ENCODE measurements around the gene MN1. TPM values are rescaled to one million over a fixed set of nuclear protein-coding genes. Genes with fewer than 3 reads are reported as not detected.

Gene MN1
- total and polyA plus RNA-seq, 2 experiments from 2014 or later, result 1.0 to 6.8 TPM

GRCh38 chr22:27729246-27729645, 72.3 kb downstream of the MN1 start:
- peaks cover 4% of the 10 kb centered on the region for H3K27me3 Mint-ChIP-seq (ENCODE audit: insufficient read depth, low read depth, poor library complexity)
- peaks cover 43% of the 10 kb centered on the region for H3K36me3 Mint-ChIP-seq (ENCODE audit: low read depth)
- peaks cover 97% of the 10 kb centered on the region for H3K79me2 ChIP-seq (replicated peaks; ENCODE audit: insufficient read depth)
- DNase-seq (ENCODE audit: low spot score) (no peak), ATAC-seq (no peak)
- H3K4me3 ChIP-seq, result no peak overlapping the region
- TF ChIP-seq STAT1 (IDR thresholded peaks at IDR 0.05; ENCODE audit: unreplicated experiment), result no peak
- TF ChIP-seq EZH2phosphoT487 (IDR thresholded peaks at IDR 0.05; ENCODE audit: unreplicated experiment), result no peak
- TF ChIP-seq REST (IDR thresholded peaks at IDR 0.05; ENCODE audit: unreplicated experiment), result no peak
- no peak for TF ChIP-seq ZNF114 (CRISPR knock-in tag; IDR thresholded peaks at IDR 0.05)
- TF ChIP-seq CREB1 (CRISPR knock-in tag; IDR thresholded peaks at IDR 0.05; ENCODE audit: low read depth), result no peak
- no peak for TF ChIP-seq ZNF331 (CRISPR knock-in tag; IDR thresholded peaks at IDR 0.05; ENCODE audit: low read depth)
- TF ChIP-seq NANOG (IDR thresholded peaks at IDR 0.05; ENCODE audit: borderline replicate concordance), result no peak
- TF ChIP-seq, protein P1, sequence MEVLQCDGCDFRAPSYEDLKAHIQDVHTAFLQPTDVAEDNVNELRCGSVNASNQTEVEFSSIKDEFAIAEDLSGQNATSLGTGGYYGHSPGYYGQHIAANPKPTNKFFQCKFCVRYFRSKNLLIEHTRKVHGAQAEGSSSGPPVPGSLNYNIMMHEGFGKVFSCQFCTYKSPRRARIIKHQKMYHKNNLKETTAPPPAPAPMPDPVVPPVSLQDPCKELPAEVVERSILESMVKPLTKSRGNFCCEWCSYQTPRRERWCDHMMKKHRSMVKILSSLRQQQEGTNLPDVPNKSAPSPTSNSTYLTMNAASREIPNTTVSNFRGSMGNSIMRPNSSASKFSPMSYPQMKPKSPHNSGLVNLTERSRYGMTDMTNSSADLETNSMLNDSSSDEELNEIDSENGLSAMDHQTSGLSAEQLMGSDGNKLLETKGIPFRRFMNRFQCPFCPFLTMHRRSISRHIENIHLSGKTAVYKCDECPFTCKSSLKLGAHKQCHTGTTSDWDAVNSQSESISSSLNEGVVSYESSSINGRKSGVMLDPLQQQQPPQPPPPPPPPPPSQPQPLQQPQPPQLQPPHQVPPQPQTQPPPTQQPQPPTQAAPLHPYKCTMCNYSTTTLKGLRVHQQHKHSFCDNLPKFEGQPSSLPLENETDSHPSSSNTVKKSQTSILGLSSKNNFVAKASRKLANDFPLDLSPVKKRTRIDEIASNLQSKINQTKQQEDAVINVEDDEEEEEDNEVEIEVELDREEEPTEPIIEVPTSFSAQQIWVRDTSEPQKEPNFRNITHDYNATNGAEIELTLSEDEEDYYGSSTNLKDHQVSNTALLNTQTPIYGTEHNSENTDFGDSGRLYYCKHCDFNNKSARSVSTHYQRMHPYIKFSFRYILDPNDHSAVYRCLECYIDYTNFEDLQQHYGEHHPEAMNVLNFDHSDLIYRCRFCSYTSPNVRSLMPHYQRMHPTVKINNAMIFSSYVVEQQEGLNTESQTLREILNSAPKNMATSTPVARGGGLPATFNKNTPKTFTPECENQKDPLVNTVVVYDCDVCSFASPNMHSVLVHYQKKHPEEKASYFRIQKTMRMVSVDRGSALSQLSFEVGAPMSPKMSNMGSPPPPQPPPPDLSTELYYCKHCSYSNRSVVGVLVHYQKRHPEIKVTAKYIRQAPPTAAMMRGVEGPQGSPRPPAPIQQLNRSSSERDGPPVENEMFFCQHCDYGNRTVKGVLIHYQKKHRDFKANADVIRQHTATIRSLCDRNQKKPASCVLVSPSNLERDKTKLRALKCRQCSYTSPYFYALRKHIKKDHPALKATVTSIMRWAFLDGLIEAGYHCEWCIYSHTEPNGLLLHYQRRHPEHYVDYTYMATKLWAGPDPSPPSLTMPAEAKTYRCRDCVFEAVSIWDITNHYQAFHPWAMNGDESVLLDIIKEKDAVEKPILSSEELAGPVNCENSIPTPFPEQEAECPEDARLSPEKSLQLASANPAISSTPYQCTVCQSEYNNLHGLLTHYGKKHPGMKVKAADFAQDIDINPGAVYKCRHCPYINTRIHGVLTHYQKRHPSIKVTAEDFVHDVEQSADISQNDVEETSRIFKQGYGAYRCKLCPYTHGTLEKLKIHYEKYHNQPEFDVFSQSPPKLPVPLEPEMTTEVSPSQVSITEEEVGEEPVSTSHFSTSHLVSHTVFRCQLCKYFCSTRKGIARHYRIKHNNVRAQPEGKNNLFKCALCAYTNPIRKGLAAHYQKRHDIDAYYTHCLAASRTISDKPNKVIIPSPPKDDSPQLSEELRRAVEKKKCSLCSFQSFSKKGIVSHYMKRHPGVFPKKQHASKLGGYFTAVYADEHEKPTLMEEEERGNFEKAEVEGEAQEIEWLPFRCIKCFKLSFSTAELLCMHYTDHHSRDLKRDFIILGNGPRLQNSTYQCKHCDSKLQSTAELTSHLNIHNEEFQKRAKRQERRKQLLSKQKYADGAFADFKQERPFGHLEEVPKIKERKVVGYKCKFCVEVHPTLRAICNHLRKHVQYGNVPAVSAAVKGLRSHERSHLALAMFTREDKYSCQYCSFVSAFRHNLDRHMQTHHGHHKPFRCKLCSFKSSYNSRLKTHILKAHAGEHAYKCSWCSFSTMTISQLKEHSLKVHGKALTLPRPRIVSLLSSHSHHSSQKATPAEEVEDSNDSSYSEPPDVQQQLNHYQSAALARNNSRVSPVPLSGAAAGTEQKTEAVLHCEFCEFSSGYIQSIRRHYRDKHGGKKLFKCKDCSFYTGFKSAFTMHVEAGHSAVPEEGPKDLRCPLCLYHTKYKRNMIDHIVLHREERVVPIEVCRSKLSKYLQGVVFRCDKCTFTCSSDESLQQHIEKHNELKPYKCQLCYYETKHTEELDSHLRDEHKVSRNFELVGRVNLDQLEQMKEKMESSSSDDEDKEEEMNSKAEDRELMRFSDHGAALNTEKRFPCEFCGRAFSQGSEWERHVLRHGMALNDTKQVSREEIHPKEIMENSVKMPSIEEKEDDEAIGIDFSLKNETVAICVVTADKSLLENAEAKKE (CRISPR knock-in tag; IDR thresholded peaks at IDR 0.05), result no peak
- no peak for TF ChIP-seq CTCF (conservative IDR thresholded peaks at IDR 0.05; ENCODE audit: low read depth in 2 of 2)
- H3K9me3 Mint-ChIP-seq, result peaks cover 26% of the 10 kb centered on the region
- H3K9me2 ChIP-seq (ENCODE audit: insufficient read depth), result no peaks in the 10 kb centered on the region
- peak overlapping the region; percentile 71 for H3K4me2 ChIP-seq
- no peaks in the 10 kb centered on the region for H3K27me3 ChIP-seq (ENCODE audit: insufficient read depth)
- no peak overlapping the region for H2AFZ ChIP-seq
- H3K4me1 Mint-ChIP-seq, result peaks cover 29% of the 10 kb centered on the region
- H4K20me1 ChIP-seq (replicated peaks; ENCODE audit: insufficient read depth), result peaks cover 72% of the 10 kb centered on the region
- peak overlapping the region; percentile 51 for H3K27ac Mint-ChIP-seq
- peaks cover 32% of the 10 kb centered on the region for H3K4me1 ChIP-seq (ENCODE audit: insufficient read depth)
- H3K36me3 ChIP-seq (ENCODE audit: insufficient read depth), result no peaks in the 10 kb centered on the region
- no peak overlapping the region for H3K4me3 Mint-ChIP-seq
- peaks cover 12% of the 10 kb centered on the region; the same call in 1 of the 2 replicates for H3F3A ChIP-seq (replicated peaks; ENCODE audit: low read depth)
- H3K27ac ChIP-seq (ENCODE audit: low read depth), result peak overlapping the region; percentile 90; the same call in 1 of the 2 replicates
